ENCODE results near the gene MCCC2.
"Not testable (repeated sequence)": the region's sequence is repeated elsewhere in the genome, so short reads cannot be mapped to it uniquely, and the experiment has no call there.

MCCC2 gene

GRCh38 chr5:71600783-71601182 is 13.6 kb downstream of the MCCC2 start:
- no peak for DNase-seq

GRCh38 chr5:71601222-71602026 is 14.3 kb downstream of the MCCC2 start:
- DNase-seq = peak; percentile 81

GRCh38 chr5:71609916-71610315 is 22.8 kb downstream of the MCCC2 start:
- not testable (repeated sequence) for DNase-seq

GRCh38 chr5:71615809-71616208 is 28.7 kb downstream of the MCCC2 start:
- DNase-seq = no peak

- DNase-seq = no peak
Observed at GRCh38 chr5:71620630-71621029, 33.5 kb downstream of the MCCC2 start.

GRCh38 chr5:71621268-71621667 is 34.1 kb downstream of the MCCC2 start:
- DNase-seq = no peak

- DNase-seq = no peak
Observed at GRCh38 chr5:71621741-71622140, 34.6 kb downstream of the MCCC2 start.

- DNase-seq = no peak
Observed at GRCh38 chr5:71623221-71623794, 36.2 kb downstream of the MCCC2 start.

GRCh38 chr5:71629950-71630349 is 42.8 kb downstream of the MCCC2 start:
- DNase-seq = no peak

- DNase-seq = no peak
Observed at GRCh38 chr5:71631070-71631469, 43.9 kb downstream of the MCCC2 start.

GRCh38 chr5:71632168-71632567 is 45.0 kb downstream of the MCCC2 start:
- no peak for DNase-seq

GRCh38 chr5:71633255-71634155 is 46.4 kb downstream of the MCCC2 start:
- no peak for DNase-seq

- DNase-seq = no peak
Observed at GRCh38 chr5:71637133-71637532, 50.0 kb downstream of the MCCC2 start.

GRCh38 chr5:71640408-71640807 is 53.3 kb downstream of the MCCC2 start:
- no peak for DNase-seq

GRCh38 chr5:71645030-71645429 is 57.9 kb downstream of the MCCC2 start:
- no peak for DNase-seq

- DNase-seq = not testable (repeated sequence)
Observed at GRCh38 chr5:71650940-71651339, 63.8 kb downstream of the MCCC2 start.

- no peak for DNase-seq
Observed at GRCh38 chr5:71651579-71651978, 64.4 kb downstream of the MCCC2 start.

GRCh38 chr5:71652349-71652748 is 65.2 kb downstream of the MCCC2 start:
- no peak for DNase-seq

- no peak for DNase-seq
Observed at GRCh38 chr5:71652803-71653543, 65.8 kb downstream of the MCCC2 start.

- DNase-seq = no peak
Observed at GRCh38 chr5:71658916-71659662, 71.9 kb downstream of the MCCC2 start.

GRCh38 chr5:71662381-71662780 is 75.2 kb downstream of the MCCC2 start:
- DNase-seq = no peak
